OCI-LY7 (cell line): ENCODE data around the gene SDCBP2.

ENCODE experiments used
- EZH2phosphoT487 ChIP-seq: fragments of 200-600 bp; sonication (generic); IDR thresholded peaks from 2 replicates; pipeline ENCODE4 v1.6.1; 2018; ENCODE audit warnings: low read depth, borderline replicate concordance, mild to moderate bottlenecking, mixed run types, antibody characterized with exemption, low read length, moderate library complexity, mixed read lengths
- TF ChIP-seq, protein P1 (sequence below): fragments of 200-600 bp; sonication (generic); conservative IDR thresholded peaks from 2 replicates; pipeline ENCODE4 v1.5.1; 2014; ENCODE audit warnings: mild to moderate bottlenecking, antibody characterized with exemption, low read length, moderate library complexity, mixed read lengths

DNA sequence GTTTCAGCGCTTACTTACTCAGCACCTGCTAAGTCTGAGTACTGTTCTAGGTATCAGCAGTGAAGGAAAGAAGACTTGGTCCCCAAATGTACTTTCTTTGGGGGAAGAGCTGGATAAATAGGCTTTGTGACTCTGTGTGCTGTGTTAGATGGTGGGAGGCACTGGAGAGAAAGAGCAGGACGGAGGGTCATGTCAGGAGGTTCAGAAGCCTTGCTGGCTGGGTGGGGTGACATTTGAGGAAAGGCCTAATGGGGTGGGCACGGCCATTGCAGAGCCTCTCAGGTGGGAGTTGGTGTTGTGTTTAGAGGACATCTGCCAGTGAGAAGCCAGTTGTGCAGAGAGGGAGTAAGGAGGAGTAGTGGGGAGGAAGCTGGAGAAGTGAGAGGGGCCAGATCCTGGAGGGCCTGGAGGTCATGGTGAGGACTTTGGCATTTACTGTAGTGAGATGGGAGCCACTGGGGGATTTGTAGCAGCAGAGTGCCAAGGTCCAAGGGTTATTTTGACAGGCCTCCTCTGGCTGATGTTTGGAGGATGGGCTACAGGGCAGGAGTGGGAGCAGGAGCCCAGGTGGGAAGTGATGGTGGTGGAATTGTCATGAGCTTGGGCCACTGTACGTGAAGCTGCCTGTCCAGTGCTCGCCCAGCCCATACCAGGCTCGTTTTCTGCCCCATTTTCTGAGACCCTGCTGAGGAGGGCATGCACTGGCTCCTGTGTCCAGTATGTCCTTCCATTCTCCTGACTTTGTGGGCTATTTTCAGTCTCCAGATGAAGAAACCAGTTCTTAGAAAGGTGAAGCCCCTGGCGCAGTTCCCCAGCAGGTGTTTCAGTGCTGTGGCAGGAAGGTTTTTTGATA is 886 bp downstream of the SDCBP2 start:
- TF ChIP-seq, protein P1, sequence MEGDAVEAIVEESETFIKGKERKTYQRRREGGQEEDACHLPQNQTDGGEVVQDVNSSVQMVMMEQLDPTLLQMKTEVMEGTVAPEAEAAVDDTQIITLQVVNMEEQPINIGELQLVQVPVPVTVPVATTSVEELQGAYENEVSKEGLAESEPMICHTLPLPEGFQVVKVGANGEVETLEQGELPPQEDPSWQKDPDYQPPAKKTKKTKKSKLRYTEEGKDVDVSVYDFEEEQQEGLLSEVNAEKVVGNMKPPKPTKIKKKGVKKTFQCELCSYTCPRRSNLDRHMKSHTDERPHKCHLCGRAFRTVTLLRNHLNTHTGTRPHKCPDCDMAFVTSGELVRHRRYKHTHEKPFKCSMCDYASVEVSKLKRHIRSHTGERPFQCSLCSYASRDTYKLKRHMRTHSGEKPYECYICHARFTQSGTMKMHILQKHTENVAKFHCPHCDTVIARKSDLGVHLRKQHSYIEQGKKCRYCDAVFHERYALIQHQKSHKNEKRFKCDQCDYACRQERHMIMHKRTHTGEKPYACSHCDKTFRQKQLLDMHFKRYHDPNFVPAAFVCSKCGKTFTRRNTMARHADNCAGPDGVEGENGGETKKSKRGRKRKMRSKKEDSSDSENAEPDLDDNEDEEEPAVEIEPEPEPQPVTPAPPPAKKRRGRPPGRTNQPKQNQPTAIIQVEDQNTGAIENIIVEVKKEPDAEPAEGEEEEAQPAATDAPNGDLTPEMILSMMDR = no peak
- TF ChIP-seq EZH2phosphoT487 = no peak
